Epithelial cell of prostate (primary cell): ENCODE results near the gene LRCH1.

Source experiments
- DNase-seq: peaks from one replicate; pipeline ENCODE4 v3.0.0-alpha.2; 2011; ENCODE audit warnings: low read depth, low spot score
- H3K27ac ChIP-seq: fragments of 450-650 bp; 2 replicates; pipeline ENCODE4 v1.5.1; 2017; ENCODE audit warnings: mild to moderate bottlenecking

The LRCH1 gene

DNA sequence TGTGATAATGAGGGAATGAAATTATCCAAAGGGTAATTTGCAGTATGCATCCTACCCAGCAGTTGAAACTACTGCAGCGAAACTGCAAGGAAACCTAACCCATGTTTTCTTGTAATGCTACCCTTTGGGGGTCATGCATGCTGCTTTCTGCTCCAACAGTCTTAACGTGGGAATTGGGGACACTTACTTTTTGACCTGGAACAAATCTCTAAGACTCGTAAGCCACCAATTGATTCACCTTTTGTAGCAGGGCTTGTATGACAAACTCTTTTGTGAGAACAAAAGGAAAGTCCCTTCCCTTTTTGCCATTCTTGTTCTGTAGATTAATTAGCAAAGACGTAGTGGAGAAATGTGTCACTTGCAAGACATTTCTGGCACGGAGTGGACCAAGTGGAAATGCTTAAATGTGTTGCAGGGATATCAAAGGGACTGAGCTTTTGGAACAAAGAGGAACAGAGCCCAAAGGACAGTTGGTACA, 27.4 kb downstream of the LRCH1 start:
- DNase-seq, result no peak

GRCh38 chr13:46582190-46582589, 29.2 kb downstream of the LRCH1 start:
- no peak for DNase-seq
- H3K27ac ChIP-seq, result no peak overlapping the region

More for the DNA sequence above, 27.4 kb downstream of the LRCH1 start:
- no peak overlapping the region for H3K27ac ChIP-seq

- no peak for DNase-seq
- H3K27ac ChIP-seq, result no peak overlapping the region
These were observed 34.0 kb downstream of the LRCH1 start for GRCh38 chr13:46586751-46587514.

DNA sequence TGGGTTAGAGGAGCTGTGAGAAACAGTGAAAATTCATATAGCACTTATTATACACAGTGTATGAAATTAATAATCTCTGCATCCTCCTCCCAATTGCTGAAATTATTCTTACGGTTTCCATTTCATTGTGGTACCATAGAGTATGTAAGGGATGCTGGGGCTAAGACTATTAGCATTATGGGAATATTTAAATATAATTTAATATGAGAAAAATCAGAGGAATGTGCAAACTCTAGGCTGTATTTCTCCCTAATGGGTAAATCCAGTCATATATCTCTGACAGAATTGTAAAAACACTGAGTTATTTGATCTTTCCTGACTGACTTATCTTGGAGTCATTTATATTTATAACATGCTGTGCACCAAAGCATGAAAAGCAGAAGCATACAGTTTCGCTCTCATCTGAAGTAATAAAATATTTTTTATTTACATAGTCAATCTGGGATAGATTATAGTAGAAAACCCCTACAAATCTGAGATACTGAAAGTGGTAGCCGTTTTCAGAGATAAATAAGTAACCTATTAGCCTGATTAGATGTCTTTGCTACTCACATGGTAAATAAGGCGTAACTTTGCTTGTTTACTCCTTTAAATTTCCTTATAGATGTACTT, 34.9 kb downstream of the LRCH1 start:
- DNase-seq, result no peak
- no peak overlapping the region for H3K27ac ChIP-seq

DNA sequence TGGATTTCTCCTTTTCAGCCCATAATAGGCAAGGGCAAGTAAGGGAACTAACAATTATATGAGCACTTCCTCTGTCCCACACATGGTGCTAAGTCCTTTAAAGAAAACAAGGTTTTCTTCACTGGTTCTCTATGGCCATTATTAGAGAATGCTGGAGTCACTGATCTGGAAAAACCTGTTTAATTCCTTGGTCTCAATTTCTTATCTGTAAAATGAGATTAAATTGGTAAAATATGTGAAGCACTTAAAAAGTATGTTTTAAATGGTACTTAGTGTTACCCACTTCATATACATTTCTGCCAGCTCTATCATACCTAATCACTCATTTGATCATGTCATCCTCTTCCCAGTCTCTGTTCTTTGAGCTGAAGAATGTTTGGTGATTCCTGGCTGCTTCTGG, 39.4 kb downstream of the LRCH1 start:
- DNase-seq, result no peak
- H3K27ac ChIP-seq, result no peak overlapping the region

DNA sequence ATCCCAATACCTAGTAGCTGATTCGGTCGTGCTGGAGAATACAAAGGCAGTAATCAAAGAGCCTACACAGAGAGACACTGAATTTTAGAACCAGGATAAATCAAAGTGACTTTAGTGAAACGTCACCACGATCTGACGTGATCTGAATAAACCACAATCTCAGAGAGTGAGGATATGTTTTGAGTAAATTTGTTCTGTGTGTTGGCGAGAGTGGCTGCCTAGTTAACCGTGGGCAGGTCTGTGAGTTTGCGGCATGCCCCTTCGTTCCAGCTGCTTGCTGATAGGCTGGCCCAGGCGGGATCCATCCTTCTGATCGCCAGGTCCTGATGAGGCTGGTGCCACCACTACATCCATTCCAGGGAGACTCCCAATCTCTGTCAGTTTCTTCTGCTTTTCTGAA, 40.4 kb downstream of the LRCH1 start:
- no peak overlapping the region for H3K27ac ChIP-seq
- no peak for DNase-seq

DNA sequence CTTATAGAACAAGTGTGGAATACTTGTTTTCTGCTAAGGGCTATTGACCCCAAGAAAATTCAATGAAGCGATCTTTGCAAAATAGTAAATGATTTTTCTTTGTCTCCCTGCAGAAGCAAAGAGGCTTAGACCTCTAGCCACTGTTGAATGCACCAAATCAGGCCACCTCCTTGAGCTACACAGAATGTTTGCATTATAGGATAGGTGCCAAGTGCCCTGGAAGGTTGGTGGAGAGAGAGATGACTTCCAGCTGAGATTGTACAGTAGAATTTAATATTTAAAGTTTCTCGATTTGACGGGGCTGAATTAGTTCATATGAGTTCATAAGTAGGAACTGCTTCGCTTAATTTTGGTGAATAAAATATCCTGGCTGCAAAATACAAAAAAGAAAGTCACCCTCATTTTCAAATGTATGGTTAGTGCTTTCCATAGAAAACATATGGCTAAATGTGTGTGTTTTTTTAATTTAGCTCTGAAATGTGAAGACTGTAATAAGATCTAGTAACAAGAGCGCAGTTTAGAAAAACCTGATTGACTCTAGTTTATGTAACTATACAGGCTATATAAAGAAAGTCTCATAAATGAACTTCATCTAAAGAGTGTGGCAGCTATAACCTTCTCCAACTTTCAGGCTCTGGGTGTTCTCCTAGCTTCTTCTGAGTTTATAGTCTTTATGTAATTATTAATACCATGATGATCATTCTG, 41.6 kb downstream of the LRCH1 start:
- DNase-seq, result no peak
- peak overlapping the region; percentile 56 for H3K27ac ChIP-seq

GRCh38 chr13:46595136-46595884, 42.3 kb downstream of the LRCH1 start:
- peak; percentile 53 for DNase-seq

DNA sequence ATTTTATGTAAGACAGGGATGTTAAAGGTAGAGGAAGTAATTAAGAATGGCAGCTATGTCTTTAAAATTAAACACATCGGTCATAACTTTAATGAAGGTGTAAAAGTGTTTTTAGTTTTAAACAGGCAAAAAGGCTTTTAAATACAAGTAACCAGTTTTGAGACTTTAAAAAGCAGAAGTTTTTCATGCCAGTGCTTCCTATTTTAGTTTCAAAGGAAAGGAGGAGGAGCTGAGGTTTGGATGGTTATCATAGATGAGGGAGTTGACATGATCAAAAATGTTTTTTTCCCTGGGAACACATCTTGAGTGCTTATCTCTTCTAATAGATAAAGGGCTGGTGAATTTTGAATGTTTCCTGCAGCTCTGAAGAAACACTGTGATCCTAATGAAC, 42.9 kb downstream of the LRCH1 start:
- H3K27ac ChIP-seq, result peak overlapping the region; percentile 56
- DNase-seq, result no peak

More at GRCh38 chr13:46595136-46595884, 42.3 kb downstream of the LRCH1 start:
- peak overlapping the region; percentile 56 for H3K27ac ChIP-seq

DNA sequence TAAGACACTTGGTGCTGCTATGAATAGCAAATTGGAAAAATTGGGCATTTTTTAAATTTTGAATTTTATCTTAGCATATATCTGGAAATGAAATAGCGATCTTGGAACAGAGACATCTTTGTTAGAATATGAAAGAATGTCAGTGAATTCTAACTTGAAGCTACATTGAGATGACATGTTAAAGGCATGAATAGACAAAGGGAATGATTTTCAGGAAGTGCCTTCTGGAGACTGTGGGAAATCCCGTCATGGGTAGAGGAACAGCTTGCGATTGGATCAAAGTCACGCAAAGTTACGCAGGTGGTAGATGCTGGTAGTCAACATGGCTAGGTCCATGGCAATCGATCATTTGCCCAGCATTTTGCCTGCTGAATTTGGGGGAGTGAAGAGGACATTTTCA, 43.5 kb downstream of the LRCH1 start:
- no peak for DNase-seq
- peak overlapping the region; percentile 56 for H3K27ac ChIP-seq

DNA sequence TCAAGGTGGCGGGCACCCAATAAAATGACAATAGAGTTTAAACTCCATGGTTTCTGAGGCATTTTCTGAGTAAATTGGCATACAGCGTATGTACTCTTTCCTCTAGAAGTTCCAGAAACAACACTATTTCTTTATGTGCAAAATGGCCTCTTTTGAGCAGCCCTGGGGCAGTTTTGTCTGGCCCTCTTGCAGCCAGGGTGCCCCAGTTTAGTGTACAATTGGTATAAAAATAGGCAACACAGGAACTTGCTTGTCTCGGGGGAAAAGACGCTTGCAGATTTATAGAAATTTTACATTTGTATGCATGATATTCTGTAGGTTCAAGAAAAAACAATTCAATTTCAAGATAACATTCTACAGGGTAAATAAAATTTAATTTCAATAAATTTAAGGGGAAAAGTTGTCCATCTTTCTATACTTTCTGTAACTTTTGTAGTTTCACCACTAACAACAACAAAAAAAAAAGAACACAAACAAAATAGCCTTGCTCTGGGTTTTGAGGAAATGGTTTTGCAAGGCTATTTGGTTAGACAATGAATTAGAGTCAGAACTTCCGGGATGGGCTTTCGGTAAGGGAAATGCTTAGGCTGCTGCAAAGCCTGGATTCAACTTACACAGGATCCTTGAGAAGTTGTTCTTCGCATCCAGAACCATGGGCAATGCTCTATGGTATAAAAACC, 45.3 kb downstream of the LRCH1 start:
- DNase-seq, result no peak
- no peak overlapping the region for H3K27ac ChIP-seq

- H3K27ac ChIP-seq, result no peak overlapping the region
- DNase-seq, result no peak
These were observed 45.8 kb downstream of the LRCH1 start for GRCh38 chr13:46598820-46599180.

DNA sequence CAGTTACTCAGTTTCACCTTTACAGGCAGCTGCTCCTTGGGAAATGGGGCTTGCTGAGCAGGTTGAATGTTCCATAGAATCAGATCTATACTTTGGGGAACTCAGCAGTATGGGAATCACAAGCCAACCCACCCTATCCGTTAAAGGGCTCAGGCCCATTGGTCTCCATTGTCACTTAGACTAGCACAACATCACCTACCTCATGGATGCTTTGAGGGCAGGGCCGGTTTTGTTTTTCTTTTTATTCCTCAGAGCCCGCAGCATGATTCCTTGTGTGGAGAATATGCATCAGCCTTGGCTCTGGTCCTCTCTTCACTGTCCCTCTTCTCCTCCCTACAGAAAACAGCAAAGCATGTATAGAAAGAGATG, 48.0 kb downstream of the LRCH1 start:
- no peak for DNase-seq
- H3K27ac ChIP-seq, result peak overlapping the region; percentile 24

DNA sequence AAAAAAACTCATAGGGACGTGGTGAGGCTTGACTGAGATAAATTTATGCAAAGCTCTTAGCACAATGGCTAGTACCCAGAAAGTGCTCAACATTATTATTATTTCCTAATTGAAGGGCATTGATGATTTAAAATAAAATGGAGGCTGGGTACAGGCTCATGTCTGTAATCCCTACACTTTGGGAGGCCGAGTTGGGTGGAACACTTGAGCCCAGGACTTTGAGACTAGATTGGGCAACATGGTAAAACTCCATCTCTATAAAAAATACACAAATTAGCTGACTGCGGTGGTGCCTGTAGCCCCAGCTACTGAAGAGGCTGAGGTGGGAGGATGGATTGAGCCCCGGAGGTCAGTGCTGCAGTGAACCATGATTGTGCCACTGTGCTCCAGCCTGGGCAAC, 49.6 kb downstream of the LRCH1 start:
- no peak for DNase-seq
- no peak overlapping the region for H3K27ac ChIP-seq

GRCh38 chr13:46603165-46603603, 50.2 kb downstream of the LRCH1 start:
- H3K27ac ChIP-seq, result no peak overlapping the region
- DNase-seq, result no peak

DNA sequence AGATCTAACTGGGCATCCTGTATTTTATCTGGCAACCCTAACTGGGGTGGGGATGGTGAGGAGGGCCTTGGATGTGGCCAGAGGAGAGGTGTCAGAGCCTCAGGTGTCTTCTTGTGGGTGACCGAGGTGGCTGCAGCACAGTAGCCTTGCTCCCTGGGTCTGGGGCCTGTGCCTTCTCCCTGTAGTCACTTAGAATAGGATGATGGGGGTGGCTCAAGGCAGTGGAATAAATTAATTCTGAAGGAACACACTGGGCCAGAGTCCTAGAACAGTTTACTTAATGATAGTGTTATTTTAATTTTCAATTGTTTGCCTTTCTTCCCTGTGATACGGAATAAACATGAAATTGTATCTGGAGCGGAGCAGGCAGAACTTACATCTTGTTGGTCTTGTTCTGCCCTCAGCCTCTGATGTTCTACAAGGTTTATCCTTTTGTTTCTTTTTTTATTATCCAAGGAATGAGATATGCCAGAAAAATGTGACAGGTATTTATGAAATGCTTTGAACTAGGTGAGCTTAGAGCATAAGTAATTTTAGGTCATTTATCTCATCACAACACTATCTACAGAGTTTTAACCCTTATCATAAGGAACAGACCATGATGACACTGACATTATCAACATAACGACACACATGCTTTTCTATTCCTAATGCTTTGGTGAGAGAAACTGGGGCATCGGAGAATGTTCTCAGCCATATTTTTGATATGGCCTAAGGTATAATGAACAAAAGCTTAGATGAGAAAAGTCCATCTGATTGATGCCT, 51.4 kb downstream of the LRCH1 start:
- no peak overlapping the region for H3K27ac ChIP-seq
- DNase-seq, result no peak

GRCh38 chr13:46605076-46605824, 52.3 kb downstream of the LRCH1 start:
- H3K27ac ChIP-seq, result no peak overlapping the region
- no peak for DNase-seq

DNA sequence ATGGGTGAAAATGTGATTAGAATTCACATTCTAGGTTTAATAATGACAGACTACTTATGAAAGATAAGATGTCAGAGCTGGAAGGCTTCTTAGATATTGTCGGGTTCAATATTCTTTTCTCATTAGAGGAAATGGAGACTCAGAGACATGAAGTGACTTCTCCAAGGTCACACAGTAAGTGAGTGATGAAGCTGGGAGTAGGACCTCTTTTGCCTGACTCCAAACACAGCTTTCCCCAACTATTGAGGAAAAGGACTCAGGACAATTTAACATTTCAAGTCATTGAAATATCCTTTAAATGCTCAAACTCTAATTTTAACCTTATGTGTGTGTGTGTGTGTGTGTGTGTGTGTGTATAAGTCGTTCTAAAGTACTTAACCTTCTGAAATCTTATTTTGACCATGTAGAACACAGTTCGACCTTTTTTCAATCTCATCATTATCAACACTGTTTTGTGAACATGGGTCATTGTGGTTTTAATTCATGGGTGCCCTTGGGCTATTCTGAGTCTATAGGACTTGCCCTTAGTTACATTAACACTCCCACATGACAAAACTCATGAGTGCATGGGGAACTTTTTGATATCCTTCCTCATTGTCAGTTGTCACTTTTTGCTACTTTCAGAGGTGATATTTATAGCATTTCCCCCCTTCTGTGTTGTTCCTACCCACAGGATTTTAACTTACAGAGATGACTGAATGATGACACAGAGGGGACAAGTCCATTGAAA, 53.0 kb downstream of the LRCH1 start:
- no peak overlapping the region for H3K27ac ChIP-seq
- DNase-seq, result no peak
